CD4-positive, alpha-beta T cell treated with Interleukin-10 for 1 hour (primary cell): Measurements from ENCODE around the gene THEMIS.

ENCODE experiments used
- DNase-seq: peaks from one replicate; pipeline ENCODE4 v3.0.0-alpha.2; 2020

THEMIS gene

DNA sequence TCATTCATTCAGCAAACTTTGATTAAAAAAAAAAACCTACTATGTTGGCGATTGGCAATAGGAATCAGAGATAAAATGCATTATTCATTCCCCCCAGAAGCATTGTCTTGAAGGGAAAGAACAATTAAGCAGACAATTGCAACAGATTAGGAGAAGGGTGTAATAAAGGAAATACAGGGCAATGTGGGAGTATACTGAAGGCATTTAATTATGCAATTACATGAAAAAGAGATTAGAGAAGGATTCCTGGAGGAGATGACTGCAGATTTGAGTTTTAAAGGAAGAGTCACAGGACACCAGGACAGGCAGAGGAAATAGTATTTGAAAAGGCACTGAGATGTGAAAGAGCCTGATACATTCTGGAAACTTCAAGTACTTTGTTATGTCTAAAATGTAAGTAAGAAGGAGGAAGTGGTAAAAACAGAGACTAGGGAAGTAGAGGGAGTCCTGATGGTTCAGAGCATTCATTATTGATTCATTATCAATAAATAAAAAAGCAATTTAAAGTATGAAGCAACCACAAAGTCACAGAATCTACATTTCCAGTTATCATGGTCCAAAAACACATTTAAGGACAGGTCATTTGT, 43.7 kb downstream of the THEMIS start:
- no peak for DNase-seq

DNA sequence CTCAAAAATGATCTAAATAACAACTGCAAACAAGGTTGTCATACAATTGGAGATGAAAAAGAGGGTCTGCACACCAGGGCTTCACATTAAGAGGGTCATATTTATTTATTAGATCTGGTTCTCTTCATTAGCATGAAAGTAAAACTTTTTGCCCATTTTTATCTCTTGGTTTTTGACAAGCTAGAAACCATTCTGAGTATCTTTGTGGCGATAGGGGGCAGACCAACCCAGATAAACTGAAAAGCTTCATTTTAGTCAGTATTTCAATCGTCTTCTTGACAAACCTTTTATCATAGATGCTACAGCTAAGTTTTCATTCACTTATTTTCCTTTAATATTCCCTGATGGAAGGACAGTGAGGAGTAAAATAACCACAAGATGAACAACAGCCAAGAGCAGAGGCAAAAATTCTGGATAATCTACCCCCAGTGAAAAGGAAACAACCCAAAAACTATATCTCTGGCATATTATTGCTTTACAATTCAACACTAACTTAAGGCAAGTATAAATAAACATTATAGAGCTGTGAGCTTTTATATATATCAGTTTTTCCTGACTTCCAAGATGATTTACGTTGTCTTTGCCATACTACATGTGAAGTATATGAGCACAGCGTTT, 45.2 kb downstream of the THEMIS start:
- DNase-seq = peak; percentile 69

DNA sequence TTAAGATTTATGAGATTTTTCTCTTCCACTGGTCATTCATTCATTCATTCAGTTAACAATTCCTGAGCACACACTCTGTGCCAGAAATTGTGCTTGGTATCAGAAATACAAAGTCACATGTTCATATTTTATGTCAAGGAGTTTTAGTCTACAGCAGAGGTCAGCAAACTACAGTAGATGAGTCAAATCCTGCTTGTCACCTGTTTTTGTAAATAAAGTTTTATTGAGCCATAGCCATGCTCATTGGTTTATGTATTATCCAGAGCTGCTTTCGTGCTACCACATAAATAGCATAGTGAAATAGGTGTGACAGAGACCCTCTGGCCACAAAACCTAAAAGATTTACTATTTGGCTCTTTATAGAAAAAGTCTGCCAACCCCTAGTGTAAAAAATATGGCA, 46.8 kb downstream of the THEMIS start:
- DNase-seq = peak; percentile 19

DNA sequence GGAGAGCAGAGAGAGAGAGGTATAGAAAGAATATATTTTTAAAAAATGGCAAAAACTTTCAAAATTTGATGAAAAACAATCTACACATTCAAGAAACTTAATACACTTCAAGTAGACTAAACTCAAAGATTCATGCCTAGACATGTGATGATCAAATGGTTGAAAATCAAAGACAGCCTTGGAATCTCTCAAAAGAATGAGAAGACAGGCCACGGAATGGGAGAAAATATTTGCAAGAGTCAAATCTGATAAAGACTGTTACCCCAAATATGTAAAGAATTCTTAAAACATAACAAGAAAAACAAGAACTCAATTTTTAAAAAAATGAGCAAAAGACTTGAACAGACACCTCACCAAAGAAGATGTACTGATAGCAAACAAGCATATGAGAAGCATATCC, 49.7 kb downstream of the THEMIS start:
- no peak for DNase-seq

DNA sequence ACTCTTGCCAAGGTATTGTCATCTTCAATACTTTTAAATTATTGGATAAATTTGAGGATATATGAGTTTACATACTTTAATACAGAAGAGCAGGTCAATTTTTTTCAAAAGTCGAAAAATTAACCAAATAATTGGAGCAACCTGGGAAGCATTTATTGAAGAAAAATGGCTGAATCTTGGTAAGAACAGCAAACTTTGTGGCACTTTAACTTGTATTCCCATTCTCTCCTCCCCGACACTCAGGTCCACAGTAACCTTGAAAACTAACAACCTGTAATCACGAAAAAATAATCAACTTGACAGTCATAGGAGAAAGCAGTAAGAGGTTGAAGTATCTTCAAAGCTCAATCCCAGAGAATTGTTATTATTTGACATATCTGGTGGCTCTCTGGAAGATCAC, 55.6 kb downstream of the THEMIS start:
- DNase-seq = no peak

DNA sequence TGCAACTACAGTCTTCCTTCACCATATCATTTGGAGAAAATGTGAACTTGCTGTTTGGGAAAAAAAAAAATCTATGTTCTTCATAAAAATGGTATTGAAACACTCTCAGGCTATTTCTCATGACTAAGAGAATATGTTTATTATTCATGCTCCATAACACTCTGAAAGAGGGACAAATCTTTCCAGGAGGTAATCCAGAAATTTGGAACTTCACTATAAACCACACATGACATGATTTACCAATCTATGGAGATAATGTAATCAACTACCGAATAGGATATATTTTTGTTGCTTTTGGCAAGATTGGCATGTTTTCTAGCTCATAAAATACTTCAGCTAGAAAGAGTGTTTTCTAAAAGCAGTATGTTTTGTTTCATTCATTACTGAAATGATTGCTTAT, 56.3 kb downstream of the THEMIS start:
- no peak for DNase-seq

DNA sequence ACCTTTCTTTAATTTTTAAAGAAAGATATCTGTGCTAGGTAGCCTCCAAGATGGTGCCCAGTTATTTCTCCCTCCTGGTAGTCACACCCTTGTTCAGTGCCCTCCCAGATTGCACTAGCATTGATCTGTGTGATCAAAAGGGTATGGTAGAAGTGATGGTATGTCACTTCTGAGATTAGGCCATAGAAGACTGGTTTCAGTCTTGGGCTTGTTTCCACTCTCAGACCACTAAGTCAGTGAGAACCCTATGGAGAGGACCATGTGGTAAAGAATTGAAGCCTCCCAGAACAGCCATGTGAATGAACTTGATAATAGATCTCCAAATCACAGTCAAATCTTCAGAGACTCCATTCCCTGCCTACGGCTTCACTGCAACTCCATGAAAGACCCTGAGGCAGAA, 57.3 kb downstream of the THEMIS start:
- DNase-seq = no peak

DNA sequence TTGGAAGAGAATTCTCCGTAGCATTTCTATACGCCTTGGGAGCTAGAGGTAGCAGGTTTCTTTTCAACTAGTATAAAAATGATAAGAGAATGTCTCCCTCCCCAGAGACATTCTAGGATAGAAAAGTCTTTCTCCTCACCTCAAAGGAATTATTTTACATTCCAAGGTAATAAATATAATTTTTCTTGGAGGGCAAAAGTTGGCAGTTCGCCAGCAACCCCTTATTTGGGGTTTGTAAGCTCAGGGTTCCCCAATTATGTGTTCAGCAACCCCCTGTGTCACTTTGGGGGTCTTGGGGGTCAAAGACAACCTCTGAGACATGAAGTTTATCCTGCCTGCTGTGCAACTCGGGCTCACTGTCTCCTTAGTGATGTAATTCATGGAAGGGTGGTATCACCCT, 58.3 kb downstream of the THEMIS start:
- no peak for DNase-seq

DNA sequence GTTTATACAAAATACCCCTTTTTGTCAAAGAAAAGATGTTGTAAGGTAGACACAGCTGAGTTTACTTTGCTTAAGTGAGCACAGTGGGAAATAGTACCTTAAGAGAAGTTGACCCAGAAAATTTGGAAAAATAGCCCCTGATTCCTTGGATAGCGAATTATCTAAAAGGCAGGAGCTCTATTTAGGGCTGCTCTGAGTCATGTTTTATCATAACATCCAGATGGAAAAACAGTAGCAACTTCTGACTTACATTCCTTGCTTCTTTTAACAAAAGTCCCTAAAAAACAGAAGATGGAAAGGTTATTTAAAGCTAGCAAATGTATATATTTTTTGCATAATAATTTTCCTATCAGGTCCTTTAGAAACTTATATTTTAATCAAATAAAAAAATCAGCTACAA, 59.0 kb downstream of the THEMIS start:
- no peak for DNase-seq

DNA sequence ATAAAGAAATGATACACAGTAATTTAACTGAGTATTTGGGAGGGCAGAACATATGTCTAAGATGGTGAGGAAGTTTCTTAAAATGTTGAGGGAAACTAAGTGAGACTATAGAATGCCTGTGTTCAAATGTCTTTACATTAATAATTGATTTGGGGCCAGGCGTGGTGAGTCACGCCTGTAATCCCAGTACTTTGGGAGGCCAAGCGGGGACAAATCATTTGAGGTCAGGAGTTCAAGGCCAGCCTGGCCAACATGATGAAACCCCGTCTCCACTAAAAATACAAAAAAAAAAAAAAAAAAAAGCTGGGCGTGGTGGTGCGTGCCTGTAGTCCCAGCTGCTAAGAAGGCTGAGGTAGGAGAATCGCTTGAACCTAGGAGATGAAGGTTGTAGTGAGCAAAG, 66.7 kb downstream of the THEMIS start:
- no peak for DNase-seq

DNA sequence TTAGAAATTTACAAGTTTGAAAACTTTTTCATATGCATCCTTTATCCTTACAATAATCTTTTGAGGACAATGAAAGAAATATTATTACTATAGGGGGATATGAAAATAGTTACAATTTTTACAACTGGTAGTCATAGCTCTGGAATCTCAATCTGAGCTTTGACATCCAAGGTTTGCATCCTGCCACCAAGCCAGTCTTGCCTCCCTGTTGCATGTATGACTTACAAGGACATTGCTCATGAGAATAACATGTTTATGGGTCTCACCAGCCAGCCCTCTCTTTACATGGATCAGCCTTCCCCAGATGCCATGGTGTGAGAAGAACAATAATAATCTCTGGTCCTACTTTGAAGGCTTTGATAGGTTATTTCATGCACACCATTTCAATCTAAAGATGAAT, 67.5 kb downstream of the THEMIS start:
- no peak for DNase-seq

DNA sequence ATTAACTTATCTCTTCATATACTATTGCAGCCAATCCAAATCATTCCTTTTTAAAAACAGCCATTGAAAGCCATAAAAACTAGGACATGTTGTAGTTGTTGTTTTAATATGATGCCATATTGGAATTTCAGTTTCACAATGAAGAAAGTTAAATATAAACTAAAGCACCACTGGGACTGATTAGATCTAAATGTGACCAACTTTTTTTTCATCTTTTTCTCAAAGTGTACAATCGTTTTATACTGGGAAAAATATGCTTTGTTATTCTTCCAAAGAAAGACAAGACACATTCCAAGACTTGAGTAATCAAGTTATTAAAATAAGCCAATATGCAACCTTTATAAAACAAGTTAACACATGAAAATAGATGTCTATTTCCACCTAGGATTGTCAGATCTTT, 68.5 kb downstream of the THEMIS start:
- DNase-seq = no peak

DNA sequence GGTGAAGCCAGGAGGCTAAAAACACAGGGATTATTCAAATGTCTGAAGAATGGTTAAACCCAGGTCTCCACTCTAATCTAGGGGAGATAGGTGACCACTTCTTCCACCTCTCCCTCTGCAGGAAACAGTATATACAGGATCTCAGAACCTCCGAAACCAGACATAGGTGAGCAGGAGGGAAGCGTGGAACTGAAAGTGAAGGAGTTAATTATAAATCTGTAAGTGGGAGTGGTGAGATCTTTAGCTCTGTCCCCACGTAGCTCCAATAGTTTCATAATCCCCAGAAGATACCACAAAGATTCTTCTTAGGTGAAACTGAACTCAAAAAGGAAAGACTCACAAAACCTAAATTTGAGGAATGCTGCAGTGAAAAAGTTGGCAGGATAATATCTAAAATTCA, 76.8 kb downstream of the THEMIS start:
- DNase-seq = no peak

DNA sequence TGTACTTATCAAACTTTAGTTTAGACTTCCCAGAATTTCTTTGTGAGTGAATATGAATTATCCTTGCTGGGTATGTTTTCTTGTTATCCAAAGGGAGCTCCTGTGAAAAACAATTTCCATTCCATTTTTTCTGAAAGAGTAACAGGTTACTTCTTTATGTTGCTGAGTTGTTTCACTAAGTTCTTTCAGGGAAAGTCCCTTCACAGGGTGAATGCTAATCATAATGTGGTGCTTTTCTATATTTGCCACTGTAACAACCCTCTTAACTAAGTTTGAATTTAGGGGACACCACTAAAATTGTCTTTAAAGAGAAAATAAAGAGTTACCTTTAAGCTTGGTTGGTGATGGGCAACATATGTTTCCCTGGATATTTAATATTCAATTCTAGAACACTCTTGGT, 79.4 kb downstream of the THEMIS start:
- DNase-seq = no peak

DNA sequence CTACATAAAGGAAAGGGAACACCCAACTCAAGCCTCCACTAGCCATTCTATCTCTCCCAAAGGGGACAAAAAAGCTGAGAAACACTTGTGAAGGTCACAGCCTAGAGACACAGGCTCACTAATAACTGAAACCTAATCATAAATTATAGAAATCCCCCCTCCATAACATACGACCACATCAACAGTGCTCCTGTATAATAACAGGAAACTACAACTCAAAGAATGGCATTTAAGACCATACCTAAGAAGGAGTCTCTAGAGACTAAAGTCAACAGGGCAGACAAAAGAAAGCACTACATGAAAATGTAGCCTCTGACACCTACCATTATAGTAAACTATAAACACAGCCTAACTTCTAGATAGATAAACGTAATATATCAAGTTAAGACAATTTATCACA, 82.7 kb downstream of the THEMIS start:
- no peak for DNase-seq

DNA sequence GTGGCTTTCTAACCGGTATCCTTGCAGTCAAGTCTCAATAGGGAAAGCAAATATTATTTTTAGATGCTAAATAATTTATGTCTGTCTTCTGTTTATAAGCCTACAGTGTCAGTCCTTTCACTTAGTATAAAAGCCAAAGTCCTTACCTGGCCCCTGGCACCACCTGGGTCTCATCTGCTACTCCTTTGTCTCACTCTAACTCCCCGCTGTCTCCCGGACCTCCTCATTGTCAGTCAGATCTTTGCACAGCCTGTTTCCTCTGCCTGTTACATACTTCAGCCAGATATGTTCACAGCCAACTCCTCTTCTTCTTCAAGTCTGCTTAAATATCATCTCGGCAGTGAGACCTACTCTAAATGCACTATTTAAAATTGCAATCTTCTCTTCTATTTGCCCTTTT, 84.2 kb downstream of the THEMIS start:
- DNase-seq = no peak

DNA sequence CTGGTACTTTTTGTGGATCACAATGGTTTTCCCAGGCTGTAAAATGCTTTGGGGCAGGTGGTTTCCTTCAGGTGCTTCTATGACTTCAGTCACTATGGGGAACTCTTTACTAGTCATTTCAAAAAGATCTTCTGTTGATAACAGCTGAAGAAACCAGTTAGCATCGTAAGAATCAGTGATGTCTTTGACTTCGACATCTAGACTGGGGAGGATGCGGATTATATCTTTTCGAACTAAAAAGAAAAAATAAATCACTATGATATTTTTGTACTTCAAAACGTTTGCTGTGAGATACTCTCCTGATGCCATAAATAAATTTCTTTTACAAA, 87.2 kb downstream of the THEMIS start:
- no peak for DNase-seq

DNA sequence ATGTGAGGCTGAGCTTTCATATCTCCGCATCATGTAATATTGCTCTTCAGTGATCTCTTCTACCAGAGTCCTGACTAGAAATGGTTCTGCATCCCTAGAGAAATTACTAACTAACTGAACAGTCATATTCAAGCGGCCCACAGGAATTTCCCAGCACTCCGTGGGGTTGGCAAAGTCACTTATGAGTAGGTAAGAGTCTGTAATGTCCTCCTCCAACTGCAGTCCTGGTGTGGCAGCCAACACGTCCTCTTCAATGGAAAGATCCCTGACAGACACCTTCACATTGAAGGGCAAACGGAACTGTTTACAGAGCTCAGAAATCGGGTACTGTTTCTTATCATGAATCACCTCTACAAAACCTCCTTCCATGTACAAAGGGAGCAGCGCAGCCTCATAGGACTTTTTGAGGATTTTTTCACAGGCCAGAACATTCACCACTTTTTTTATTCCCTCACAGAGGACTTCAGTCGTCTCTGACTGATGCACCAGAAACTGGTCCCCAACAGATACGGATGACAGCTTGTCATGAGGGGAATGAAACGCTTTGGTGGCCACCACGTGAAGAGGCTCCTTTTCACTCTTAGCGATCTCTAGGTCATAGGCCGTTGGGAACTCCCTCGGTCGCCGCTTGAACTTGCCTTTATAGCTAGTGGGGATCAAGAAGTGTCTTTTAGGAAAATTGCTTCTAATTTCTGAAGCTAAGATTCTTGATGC, 87.7 kb downstream of the THEMIS start:
- no peak for DNase-seq

DNA sequence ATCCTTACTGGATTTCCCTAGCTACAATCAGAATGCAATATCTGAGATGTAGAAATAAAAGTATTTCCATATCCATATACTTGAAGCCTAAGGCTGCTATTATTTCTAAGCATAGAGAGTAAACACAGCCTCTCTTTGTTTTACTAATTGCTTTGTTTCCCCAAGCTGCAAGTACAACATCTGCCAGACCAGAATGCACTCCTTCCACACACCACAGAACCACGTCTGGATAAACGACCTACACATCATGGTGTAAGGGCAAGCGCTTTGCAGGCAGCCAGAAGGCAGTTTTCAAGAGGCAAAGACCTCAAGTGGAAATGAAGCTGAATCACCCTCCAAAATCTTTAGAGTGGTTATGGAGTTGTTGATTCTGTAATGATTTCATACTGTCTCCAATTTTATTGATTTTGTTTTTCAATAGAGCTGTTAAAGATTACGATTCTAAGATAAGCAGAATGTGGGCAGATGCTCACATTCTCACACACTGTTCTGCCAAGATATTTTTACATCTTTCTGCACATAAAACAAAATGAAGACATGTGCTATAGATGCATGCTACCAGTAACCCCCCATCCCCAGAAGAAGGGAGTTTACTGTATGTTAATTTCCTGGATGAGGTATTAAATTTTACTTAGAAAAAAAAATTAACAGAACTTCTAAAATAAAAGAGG, 88.8 kb downstream of the THEMIS start:
- no peak for DNase-seq

DNA sequence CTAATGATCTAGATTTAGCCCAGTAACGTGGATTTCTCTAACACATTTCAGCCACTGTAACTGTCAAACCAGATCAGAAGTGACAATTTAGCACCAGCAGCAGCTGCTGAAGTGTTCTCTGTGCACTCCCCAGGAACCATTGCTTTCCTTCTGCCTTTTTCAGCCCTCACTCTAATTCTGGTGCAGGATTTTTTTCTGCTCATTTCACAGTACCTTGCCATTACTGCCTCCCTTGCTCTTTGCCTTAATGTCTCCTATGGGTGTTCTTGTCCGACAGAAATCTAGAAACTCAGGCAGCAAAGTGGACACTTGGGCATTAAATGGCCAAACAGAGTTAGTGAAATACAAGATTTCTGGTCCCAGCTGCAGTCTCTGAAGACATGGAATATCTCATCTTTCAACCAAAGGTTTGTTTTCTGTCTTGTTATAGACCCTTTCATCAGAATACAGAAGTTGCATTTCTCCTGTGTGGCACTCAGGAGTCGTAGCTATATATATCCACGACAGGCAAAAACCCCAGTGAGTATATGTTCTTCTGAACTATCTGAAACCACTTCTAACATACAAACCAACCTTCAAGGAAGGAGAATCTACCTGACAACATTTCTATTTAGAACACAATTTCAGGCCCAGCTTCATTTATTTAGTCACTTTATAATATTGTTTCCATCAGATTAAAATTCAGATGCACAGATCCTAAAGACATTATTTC, 92.9 kb downstream of the THEMIS start:
- no peak for DNase-seq

DNA sequence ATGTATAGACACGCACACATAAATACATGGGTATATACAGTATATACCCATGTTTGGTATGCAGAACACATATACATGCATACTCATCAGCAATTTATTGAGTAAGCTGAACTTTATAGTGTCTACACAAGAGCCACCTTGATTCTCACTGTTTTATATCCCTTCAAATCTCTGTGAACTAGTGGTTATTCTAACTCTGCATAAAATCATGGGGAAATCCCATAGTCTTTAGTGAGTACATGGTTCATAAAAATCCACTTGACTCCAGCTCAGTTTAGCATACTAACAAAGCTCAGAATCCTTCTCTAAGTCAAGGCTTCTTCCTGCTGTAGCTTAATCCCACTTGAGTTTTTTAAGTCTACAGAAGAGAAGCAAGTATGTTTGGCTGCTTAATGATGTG, 104.1 kb downstream of the THEMIS start:
- no peak for DNase-seq

DNA sequence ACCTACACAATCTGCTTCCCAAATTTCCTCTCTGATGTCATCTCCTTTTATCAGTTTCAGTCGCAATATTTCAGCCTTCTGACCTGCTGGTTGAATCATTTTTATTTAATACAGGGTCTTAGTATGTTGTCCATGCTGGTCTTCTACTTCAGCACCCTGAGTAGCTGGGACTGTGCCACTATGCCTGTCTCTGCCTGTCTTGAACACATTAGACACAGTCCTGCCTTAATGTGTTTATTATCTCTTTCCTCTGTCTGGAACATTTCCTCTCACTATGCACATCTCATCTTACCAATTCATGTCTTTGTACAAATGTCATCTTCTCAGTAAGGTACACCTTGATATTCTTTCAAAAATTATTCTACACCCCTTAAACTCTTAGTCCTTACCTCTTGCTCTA, 106.5 kb downstream of the THEMIS start:
- no peak for DNase-seq

DNA sequence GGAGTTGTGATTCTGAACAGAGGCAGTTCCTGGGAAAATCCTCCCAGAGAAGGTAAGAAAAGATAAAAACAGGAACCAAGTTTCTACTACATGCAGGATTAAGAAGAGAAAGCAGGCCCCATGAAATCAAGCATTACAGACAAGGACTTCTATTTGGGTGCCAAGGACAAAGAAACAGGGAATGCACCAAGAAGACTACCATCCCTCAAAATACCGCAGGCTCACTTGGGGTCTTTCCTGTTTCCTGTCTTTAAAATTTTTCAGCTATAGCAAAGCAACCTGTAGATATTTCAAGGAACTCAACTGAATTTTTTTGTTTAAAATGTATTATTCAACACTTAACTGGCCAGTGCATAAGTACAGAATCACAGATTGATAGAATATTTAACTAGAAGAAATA, 107.5 kb downstream of the THEMIS start:
- DNase-seq = no peak

DNA sequence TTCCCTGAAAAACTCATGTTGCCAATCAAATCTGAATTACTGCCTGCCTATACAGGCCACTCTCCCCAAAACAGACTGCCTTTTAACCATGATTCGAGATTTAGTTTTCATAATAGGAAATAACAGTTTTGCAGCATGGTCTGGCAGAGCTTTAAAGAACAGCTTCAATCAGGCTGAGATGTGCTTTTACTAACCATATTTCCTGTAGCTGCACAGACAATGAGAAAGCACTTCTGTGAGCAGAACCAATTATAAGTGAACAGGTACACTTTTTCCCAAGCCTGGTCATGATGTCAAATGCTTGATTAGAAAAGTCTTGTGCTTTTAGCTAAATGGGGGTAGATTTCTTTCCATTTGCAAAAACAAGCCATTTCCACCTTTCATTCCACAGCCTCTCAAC, 108.2 kb downstream of the THEMIS start:
- DNase-seq = peak; percentile 24
